Endothelial cell of hepatic sinusoid (primary cell): ENCODE measurements around the gene SASS6.

Experiments
- in situ Hi-C: cut with HindIII; loops from 2 replicates; pipeline ENCODE4 v1.10.0; 2017; ENCODE audit warnings: low sequenced_read_pairs

SASS6 gene, protein sequence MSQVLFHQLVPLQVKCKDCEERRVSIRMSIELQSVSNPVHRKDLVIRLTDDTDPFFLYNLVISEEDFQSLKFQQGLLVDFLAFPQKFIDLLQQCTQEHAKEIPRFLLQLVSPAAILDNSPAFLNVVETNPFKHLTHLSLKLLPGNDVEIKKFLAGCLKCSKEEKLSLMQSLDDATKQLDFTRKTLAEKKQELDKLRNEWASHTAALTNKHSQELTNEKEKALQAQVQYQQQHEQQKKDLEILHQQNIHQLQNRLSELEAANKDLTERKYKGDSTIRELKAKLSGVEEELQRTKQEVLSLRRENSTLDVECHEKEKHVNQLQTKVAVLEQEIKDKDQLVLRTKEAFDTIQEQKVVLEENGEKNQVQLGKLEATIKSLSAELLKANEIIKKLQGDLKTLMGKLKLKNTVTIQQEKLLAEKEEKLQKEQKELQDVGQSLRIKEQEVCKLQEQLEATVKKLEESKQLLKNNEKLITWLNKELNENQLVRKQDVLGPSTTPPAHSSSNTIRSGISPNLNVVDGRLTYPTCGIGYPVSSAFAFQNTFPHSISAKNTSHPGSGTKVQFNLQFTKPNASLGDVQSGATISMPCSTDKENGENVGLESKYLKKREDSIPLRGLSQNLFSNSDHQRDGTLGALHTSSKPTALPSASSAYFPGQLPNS

GRCh38 chr1:100132566-100133477 is at the start of gene SASS6, which contains the start of gene TRMT13:
Gene SASS6, minus strand, starts transcription at chr1:100132930. Its CDS starts 116 bp downstream, at chr1:100132814.
Gene TRMT13, plus strand, starts transcription at chr1:100133163. Its CDS starts 6 bp downstream, at chr1:100133169.
- in situ Hi-C loops, result no loop called here

DNA sequence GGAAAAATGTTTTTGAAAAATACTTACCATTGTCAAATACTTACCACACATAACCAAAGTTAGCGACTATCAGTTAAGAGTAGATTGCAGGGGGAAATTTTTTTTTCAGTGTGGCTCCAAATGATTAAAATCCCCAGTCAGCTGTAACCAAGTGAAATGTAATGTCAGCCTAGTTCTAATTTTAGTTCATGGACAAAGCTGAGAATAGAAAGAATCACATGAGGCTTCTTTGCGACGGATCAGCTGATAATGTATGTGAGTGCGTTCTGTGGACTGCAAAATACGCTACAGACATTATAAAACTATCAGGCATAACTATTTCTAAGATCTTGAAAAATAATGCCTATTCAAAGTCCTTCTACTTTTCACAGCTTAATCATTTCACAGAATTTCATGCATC is 45.4 kb upstream of the SASS6 start, which contains the start of gene LRRC39:
Gene LRRC39, minus strand, starts transcription at position 166 of the 400 bp plus-strand sequence. CDS start 9,740 bp downstream, outside the sequence.
- in situ Hi-C loops, result no loop called here

GRCh38 chr1:100177295-100178041 is 44.7 kb upstream of the SASS6 start:
- in situ Hi-C loops, result no loop called here

DNA sequence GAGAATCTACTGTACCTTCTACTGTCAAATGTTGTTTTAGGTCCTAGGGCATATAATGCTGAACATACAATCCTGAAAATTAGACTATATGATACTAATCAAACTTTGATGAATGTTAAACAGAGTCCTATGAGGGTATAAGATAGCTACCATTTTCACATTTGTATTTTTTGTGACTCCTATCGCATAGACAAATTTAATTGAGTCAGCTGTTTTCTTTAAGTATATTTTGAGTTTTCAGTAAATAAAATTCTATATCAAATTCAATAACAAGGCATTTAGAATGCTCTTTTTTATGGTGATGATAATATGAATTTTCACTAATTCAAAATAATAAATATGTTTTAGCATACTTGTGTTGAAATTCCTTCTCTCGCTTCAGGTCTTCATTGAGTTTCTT is 35.3 kb upstream of the SASS6 start:
- in situ Hi-C loops, result no loop called here

GRCh38 chr1:100164702-100165101 is 32.0 kb upstream of the SASS6 start:
- in situ Hi-C loops, result no loop called here

DNA sequence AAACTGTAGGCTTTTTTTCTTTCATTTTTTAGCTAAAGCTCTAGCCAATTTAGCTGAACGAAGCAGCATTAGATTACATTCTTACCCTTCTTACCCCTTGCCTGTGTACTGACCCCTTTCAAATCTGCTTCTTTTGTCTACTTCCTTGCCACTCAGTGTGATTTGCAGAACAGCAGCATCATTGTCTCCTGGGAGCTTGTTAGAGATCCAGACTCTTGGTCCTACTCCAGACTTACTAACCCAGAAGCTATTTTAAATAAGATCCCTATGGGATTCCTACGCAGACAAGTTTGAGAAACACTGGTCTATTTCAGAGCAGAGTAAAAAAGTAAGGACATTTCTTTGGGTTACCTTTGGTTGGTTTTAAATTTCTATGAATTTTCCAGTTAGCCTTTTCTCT is 31.5 kb upstream of the SASS6 start:
- in situ Hi-C loops, result no loop called here

DNA sequence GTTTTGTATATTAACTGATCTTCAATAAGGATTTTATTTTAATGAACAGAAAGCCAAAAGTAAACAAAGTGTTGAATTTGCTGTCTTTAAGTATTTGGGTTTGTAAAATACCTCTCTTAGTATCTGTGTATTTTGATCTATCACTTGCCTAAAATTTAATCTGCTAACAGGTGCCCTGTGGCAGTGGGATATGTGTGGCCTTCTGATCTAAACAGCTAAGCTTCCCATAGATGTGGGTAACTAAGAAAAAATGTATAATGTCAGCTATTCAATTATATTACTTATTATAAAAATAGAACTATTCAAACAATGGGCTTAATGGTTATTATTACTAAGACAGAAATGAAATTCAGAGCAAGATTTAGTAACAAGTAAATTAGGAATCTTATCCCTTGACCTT is 30.2 kb upstream of the SASS6 start:
- in situ Hi-C loops, result no loop called here

- in situ Hi-C loops, result no loop called here
These were observed 19.5 kb upstream of the SASS6 start for GRCh38 chr1:100152271-100152670.

GRCh38 chr1:100151679-100152078 is 18.9 kb upstream of the SASS6 start:
- in situ Hi-C loops, result no loop called here

GRCh38 chr1:100147875-100148274 is 15.1 kb upstream of the SASS6 start:
- in situ Hi-C loops, result no loop called here

DNA sequence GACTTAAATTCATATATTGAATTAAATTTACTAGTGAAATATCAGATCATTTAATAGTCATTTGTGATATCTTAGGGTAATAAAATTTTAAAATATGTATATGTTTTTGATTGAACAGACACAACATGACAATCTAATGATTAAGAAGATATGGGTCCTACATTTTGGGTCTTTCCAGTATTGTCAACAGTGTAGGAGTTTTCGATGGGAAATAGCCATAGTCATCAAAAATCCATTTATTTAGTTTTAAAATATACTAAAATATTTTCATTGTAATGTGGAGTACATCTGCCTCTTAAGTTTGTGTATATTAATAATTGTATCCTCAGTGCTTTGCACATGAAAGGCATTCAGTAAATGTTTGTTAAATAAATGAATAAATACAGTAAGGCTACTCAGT is 14.2 kb upstream of the SASS6 start:
- in situ Hi-C loops, result no loop called here

DNA sequence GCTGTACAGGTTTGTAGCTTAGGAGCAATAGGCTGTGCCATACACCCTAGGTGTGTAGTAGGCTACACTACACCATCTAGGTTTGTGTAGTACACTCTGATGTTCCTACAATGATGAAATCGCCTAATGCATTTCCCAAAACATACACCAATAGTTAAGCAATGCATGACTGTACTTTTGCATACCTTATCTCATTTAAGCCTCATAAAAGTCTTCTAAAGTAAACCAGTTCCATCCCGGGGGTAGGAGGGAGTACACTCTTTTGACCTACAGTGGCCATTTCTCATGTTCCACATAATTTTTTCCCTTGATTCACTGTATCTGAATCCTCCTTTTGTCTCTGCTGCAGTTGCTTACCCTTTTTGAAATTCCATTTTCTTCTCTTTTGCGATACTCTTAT is 12.4 kb upstream of the SASS6 start:
- in situ Hi-C loops, result no loop called here

DNA sequence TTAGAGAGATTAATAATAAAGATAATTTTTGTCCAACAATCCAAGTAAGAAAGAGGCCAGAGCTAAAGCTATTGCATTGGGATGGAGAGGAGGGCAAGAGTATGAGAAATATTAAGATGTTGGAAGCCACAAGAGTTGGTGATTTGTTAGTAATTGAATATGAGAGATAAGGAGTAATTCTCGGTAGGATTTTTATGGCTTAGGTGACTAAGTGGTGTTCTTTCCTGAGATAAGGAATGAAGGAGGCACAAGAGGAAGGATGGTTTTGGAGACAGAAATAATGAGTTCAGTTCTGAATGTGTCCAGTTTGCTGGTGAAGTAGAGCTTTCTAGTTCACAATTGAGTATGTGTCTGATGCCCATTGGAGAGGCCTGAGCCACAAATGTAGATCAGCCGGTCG is 9.6 kb upstream of the SASS6 start:
- in situ Hi-C loops, result no loop called here

- in situ Hi-C loops, result no loop called here
These were observed 8.5 kb upstream of the SASS6 start for GRCh38 chr1:100141192-100141591.

- in situ Hi-C loops, result no loop called here
These were observed 4.9 kb upstream of the SASS6 start for GRCh38 chr1:100137602-100138001.

- in situ Hi-C loops, result no loop called here
These were observed 2.1 kb upstream of the SASS6 start for GRCh38 chr1:100134872-100135271.

- in situ Hi-C loops, result no loop called here
These were observed 1.1 kb downstream of the SASS6 start for GRCh38 chr1:100131623-100132022.

DNA sequence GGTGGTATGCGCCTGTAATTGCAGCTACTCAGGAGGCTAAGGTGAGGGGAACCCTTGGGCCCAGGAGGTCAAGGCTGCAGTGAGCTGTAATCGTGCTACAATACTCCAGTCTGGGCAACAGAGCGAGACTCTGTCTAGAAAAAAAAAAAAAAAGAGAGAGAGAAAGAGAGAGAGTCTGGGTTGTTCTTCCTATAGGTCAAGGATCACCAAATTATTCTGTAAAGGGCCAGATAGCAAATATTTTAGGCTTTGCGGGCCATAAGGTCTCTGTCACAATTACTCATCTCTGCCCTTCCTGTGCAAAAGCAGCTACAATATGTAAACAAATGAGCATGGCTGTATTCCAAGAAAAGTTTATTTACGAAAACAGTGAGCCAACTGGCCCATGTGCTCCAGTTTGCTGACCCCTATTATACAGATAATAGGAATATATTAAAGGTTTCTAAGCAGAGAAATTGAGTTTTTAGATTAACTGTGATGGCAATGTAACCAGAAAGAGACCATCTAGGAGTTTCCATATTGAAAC is 2.1 kb downstream of the SASS6 start:
- in situ Hi-C loops, result no loop called here

GRCh38 chr1:100127226-100127625 is 5.5 kb downstream of the SASS6 start:
- in situ Hi-C loops, result no loop called here

DNA sequence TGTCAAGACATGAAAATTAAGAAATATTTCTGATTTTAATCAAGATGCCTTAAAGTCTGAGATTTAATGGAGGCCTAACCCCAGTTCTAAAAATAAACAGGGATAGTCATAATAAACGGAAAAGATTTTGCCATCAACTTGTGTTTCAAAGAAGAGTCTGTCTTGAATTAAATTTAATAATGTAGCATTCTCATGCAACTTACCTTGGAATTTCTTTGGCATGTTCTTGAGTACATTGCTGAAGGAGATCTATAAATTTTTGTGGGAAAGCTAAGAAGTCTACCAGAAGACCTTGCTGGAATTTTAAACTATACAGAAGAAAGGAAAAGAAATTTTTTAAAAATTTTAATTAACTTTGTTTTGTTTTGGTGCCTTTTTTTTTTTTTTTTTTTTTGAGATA is 10.6 kb downstream of the SASS6 start:
- in situ Hi-C loops, result no loop called here
